LHCN-M2 (cell line): ENCODE data around the gene FRRS1L. TPM values are rescaled to one million over a fixed set of nuclear protein-coding genes. Genes with fewer than 3 reads are reported as not detected.

Source experiments
- DNase-seq: peaks from one replicate; pipeline ENCODE4 v3.0.0-alpha.2; 2012; ENCODE audit warnings: low read depth
- polyA plus RNA-seq: library from polyadenylated mRNA; unstranded; fragments of >200 nt; gene quantifications from one replicate; pipeline ENCODE4 v1.2.1, GENCODE V29; 2012; ENCODE audit warnings: missing spikeins
- total RNA-seq: library from RNA; depleted of rRNA; stranded (reverse); fragments of >200 nt; gene quantifications from 2 replicates; pipeline ENCODE4 v1.2.3, GENCODE V29; 2014; rRNA removed

Gene FRRS1L, protein sequence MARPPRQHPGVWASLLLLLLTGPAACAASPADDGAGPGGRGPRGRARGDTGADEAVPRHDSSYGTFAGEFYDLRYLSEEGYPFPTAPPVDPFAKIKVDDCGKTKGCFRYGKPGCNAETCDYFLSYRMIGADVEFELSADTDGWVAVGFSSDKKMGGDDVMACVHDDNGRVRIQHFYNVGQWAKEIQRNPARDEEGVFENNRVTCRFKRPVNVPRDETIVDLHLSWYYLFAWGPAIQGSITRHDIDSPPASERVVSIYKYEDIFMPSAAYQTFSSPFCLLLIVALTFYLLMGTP
- under 0.01 TPM in 1 of 2 replicates, not detected in the other for total RNA-seq
- polyA plus RNA-seq, result 0.27 TPM

- no peak for DNase-seq
Observed at GRCh38 chr9:109166771-109167601, at the start of gene FRRS1L. FRRS1L (minus strand) TSS chr9:109167249; CDS start chr9:109167138, 111 bp downstream.

DNA sequence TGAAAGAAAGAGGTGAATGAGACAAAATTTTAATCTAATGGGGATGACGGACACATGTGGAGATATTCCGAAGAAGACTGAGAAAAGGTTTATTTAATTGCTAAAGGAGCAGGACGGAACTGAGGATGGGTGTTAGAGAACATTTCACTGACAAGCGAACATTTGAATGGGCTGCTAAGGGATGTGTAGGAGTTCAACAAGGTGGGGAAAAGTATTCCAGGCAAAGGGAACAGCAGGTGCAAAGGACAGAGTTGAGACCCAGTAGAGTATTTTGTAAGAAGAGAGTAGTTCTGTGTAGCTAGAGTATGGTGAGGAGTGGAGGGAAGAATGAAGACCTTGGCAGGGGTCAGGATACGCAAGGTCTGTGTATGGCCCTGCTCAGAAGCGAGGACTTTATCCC is 47.4 kb upstream of the FRRS1L start:
- DNase-seq, result no peak

GRCh38 chr9:109213285-109214121 is 46.5 kb upstream of the FRRS1L start:
- DNase-seq, result no peak

- no peak for DNase-seq
Observed at GRCh38 chr9:109212768-109213167, 45.7 kb upstream of the FRRS1L start.

- peak; percentile 5 for DNase-seq
Observed at GRCh38 chr9:109206670-109207069, 39.6 kb upstream of the FRRS1L start.

DNA sequence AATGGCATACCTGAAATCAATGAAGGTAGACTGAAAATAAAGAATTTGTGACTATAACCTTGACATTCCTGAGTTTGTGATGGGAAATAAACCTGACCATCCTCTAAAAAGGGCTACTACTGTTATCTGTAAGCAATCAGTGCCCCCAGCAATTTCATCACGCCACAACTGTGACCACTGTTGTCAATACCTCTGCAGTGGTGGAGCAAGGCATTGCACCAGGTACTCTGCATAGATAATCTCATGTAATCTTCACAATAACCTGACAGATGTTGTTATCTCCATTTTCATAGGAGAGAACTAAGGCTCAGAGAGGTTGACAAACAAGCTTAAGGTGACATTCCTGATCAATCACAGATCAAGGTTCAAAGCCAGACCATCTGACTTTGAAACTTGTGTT is 38.5 kb upstream of the FRRS1L start:
- DNase-seq, result no peak

- no peak for DNase-seq
Observed at GRCh38 chr9:109203761-109204360, 36.8 kb upstream of the FRRS1L start.

GRCh38 chr9:109199676-109200075 is 32.6 kb upstream of the FRRS1L start:
- DNase-seq, result no peak

- DNase-seq, result no peak
Observed at GRCh38 chr9:109198736-109199382, 31.8 kb upstream of the FRRS1L start.

DNA sequence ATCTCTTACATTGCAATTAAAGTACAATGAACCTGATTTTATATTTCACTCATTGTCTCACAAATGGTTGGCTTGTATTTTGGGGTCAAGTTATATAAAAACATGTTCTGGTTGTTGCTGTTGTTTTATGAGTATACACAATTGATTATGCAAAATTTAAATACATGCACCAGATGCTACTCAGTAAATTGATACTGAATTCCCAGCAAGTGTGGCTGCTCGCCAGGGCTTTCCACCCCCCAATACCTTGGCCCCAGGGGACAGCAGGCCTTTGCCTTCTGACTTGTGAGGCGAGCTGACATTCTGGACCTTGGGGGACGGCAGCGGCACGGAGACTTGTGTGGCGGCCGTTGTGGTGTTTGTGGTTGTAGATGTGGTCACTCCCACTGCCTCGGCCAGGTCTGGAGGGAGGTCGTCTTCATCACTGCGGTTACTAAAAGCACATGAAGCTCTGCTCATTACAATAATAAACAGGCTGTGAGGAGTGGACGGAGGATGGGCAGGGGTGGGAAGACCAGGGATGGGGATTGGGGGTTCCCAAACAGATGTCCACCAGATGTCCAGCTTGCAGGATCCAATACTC is 27.0 kb upstream of the FRRS1L start:
- no peak for DNase-seq

DNA sequence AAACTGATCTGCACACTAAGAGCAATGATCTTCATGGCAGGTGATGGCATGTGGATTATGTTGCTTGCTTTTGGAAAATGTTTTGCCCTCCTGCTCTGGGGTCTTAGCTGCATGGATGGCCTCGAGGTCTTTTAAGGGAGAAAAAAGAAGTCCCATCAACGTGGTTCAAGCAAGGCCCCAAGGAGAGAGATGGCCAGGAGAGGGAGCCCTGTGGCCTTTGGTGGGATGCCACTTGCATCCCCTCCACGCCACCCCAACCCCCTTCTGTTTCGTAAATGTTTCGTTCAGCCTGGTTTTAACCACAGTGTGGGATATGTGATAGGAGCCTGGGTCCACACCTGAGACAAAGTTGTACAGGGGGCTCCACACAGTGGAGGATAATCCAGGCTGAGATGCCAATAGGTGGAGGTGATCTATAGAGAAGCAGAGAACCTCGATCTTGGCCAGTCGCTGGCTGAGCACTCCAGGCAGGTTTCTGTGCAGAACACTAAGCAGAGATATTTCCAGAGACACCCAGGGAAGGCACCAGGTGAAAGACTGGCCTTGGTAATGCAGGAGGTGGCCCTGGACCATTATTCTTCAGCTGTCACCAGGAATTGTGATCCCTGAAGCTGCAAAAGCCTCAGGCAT is 25.8 kb upstream of the FRRS1L start:
- DNase-seq, result peak; percentile 22

GRCh38 chr9:109191746-109192145 is 24.7 kb upstream of the FRRS1L start:
- no peak for DNase-seq

GRCh38 chr9:109190151-109190550 is 23.1 kb upstream of the FRRS1L start:
- no peak for DNase-seq

DNA sequence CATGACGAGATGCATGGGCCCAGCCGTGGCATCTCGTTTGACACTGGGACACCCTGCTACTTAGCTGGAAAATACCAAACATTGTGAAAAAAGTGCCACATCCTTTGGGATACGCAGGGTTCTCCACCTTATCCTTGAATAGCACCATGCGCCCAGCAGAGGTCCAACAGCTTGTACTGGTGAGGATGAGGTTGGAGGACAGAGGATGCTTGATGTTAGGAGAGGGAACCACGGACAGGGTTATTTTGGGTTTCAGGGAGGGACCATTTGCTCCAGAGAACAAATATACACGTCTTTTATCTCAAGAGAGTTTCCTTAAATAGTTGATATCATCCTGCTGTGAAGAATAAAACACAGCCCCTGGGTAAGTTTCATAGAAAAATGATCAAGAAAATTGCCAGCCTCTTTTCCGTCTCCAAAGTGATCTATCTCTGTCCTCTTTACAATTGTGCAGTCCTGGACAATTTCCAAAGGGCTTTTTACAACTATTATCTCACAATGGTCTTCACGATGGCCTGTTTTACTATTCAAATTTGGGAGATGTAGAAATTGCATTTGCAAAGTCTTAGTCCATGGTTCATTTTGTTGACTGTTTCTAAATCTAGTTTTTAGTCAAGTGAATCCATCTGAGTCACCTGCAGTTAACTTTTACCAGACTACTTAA is 19.9 kb upstream of the FRRS1L start:
- DNase-seq, result no peak

GRCh38 chr9:109182940-109183798 is 16.1 kb upstream of the FRRS1L start:
- peak; percentile 37 for DNase-seq

DNA sequence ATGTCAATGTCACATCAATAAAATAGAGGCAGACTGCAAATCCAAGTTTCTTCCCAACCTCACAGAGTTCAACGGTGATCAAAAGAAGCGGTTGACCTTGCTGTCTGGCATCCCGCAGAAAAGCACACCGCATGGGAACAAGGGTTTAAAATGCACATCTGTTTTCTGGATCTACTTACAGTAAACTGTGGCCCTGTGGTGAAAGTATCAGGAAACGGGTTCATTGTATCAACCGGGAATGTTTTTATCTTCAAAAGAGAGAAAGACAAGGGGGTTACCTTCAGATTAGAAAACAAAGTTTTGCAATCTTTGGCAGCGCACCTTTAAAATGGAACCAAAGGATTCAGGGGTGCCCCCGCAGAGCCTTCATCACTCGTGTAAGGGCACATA is 15.5 kb upstream of the FRRS1L start:
- no peak for DNase-seq

DNA sequence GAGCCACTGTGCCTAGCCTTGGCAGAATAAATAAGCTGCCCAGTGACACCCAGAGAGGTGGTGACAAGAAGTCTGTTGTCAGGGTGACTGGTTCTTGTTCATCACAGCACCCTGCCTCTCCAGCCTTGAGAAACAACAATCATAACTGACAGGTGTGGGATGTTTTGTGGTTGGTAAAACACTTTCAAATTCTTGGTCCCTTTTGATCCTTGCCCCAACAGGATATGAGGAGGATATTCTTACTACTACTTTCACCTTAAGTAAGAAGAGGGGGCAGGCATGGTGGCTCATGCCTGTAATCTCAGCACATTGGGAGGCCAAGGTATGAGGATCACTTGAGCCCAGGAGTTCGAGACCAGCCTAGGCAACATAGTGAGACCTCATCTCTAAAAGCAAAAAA is 14.2 kb upstream of the FRRS1L start:
- DNase-seq, result peak; percentile 6

- DNase-seq, result no peak
Observed at GRCh38 chr9:109179801-109180523, 12.9 kb upstream of the FRRS1L start.
